HG02678 (cell line): ENCODE data around the gene ITGAD.
"Not testable (repeated sequence)": the region's sequence is repeated elsewhere in the genome, so short reads cannot be mapped to it uniquely, and the experiment has no call there.

Experiments used
- ATAC-seq: cut with Tn5 transposase; IDR thresholded peaks from one replicate; pipeline ENCODE4 v1.9.1; 2021; ENCODE audit warnings: mild to moderate bottlenecking, moderate library complexity; ENCODE audit not compliant: unreplicated experiment

Gene ITGAD

GRCh38 chr16:31429314-31429713 lies 36.2 kb downstream of the ITGAD start:
- no peak for ATAC-seq

GRCh38 chr16:31429796-31430195 lies 36.7 kb downstream of the ITGAD start:
- no peak for ATAC-seq

DNA sequence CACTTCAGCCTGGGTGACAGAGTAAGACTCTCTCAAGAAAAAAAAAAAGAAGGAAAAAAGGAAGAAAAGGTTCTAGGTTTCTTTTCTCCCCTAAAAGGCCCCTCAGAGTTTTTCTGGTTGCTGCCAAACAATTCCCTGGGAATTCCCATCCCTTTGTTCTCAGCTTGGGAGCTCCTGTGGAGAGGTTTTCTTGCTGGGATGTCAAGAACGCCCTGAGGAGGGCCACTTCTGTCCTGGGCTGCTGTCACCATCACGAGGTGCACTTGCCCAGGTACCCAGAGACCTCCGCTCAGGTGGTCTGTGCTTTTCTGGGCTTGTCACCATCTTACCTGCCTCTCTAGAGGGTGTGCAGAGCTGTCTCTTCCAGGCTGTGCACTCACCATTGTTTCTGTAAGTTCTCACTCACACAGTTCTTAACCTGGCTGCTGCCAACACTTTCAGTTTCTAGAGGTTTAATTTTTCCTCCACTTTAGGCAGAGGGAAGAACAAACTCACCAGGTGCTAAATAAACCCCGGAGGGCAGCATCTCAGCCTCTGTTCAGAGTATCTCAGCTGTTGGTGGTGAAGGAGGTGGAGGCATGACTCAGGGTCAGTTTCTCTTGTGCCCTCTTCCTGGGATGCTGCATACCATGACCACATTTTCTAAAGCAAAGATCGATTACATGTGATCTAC lies 37.4 kb downstream of the ITGAD start:
- no peak for ATAC-seq

DNA sequence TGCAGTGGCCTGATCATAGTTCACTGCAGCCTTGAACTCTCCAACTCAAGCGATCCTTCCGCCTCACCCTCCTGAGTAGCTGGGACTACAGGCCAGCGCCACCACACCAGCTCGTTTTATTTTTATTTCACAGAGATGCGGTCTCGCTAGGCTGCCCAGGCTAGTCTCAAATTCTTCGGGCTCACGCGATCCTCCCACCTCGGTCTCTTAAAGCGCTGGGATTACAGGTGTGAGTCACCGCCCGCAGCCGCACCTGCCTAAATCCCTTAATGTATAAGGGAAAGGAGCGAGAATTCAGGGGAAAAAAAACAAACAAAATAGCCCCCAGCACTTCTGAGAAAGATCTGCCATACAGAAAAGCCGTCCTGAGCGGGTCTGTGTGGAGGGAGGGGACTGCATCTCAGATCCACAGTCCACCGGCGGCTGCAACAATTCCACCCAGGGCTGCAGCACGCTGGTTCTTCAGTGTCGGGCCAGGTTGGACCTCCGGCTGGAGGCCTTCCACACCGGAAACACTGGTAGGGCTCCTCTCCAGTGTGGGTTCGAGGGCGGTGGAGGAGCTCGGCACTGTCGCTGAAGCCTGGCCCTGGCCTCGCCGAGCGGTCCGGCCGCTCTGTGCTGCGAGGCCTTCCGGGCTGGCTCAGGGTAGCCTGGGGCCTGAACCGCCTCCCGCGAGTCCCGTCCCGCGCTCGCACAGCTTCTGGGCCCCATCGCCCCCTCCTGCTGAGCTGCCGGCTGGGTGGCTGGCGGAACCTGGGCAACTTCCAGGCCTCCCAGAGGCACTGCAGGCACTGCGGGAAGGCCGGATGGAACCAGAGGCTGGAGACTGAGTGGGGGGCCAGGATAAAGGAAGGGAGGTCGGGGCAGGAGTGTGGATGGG lies 42.4 kb downstream of the ITGAD start:
- ATAC-seq: no peak

- no peak for ATAC-seq
Observed at GRCh38 chr16:31436221-31437045, 43.3 kb downstream of the ITGAD start.

GRCh38 chr16:31438414-31438813 lies 45.3 kb downstream of the ITGAD start:
- no peak for ATAC-seq

DNA sequence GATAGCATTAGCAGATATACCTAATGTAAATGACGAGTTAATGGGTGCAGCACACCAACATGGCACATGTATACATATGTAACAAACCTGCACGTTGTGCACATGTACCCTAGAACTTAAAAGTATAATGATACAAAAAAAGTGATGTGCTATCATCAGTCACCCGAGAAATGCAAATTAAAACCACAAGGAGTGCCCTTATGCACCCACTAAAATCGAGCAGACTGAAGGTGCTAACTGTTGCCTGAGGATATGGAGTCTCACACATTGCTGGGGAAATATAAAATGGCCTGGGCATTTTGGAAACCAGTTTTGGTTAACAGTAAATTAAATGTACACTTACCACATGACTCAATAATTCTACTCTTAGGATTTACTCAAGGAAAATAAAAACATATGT lies 45.9 kb downstream of the ITGAD start:
- ATAC-seq: not testable (repeated sequence)

GRCh38 chr16:31439519-31439918 lies 46.4 kb downstream of the ITGAD start:
- no peak for ATAC-seq

- ATAC-seq: no peak
Observed at GRCh38 chr16:31440516-31441184, 47.5 kb downstream of the ITGAD start.

DNA sequence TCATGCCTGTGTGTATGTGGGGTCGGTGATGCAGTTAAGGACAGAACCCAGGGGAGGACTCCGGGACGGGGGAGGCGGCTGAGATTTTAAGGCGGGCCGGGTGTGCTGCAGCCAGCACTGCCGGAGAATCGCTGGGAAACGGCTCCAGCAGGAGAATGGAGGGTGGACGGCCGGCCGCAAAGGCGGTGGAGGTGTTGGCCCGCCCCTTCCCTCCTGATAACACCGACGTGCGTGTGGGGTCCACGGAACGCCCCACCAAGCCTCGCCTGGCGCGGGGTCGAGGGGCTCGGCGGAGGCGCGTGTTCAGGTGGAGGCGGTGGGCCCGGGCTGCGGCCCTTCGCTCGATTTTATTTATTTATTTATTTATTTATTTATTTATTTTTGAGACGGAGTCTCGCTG lies 48.8 kb downstream of the ITGAD start:
- no peak for ATAC-seq

DNA sequence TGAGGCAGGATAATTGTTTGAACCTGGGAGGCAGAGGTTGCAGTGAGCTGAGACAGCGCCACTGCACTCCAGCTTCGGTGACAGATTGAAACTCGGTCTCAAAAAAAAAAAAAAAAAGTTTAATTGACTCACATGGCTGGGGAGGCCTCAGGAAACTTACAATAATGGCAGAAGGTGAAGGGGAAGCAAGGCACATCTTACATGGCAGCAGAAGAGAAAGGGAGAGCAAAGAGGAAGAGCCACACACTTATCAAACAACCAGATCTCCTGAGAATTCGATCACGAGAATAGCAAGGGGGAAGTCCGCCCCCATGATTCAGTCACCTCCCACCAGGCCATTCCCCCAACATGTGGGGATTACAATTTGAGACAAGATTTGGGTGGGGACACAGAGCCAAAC lies 52.8 kb downstream of the ITGAD start:
- not testable (repeated sequence) for ATAC-seq

- no peak for ATAC-seq
Observed at GRCh38 chr16:31451201-31451600, 58.1 kb downstream of the ITGAD start.

DNA sequence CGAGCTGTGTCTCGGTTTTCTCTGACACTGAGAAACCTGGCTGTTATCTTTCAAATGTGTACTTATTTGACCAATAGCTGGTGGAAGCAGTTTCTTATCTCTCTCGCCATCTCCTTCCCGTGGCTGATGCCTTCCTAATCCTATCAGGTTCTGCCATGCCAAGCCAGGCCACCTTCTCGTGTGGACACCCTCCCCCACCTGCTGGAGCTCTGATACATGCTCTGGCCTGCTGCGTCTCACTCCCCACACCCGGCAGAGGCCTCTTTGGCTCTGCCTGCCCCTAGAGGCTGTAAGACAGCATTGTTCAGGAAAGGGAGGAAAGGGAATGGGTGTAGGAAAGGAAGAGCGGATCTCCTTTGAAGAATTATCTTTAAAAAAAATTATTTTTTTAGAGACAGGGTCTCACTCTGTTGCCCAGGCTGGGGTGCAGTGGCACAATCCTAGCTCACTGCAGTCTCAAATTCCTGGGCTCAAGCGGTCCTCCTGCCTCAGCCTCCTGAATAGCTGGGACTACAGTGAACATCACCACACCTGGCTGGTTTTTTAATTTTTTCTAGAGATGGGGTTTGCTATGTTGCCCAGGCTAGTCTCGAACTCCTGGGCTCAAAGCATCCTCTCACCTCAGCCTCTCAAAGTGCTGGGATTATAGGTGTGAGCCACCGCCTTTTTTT lies 58.7 kb downstream of the ITGAD start:
- ATAC-seq: peak; percentile 49

DNA sequence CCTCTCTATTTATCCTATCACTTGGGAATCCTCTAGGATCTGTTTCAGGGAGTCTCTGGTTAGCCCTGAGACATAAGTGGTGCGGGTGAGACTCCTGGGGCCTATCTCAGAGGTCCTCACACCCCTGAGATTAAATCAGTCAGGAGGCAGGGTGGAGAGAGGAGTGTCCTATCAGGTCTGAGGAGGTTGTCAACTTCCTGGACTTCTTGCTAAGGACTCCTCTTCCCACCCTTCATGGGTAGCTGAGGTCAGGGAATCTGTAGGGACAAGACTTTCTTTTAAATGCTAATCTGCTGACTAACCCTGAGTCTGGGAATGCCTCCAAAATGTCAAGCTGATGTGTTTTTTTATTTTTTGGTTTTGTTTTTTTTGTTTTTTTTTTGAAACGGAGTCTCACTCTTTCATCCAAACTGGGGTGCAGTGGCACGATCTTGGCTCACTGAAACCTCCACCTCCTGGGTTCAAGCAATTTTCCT lies 59.5 kb downstream of the ITGAD start:
- no peak for ATAC-seq

- ATAC-seq: no peak
Observed at GRCh38 chr16:31453255-31454204, 60.4 kb downstream of the ITGAD start.

GRCh38 chr16:31455601-31456314 lies 62.6 kb downstream of the ITGAD start:
- no peak for ATAC-seq

DNA sequence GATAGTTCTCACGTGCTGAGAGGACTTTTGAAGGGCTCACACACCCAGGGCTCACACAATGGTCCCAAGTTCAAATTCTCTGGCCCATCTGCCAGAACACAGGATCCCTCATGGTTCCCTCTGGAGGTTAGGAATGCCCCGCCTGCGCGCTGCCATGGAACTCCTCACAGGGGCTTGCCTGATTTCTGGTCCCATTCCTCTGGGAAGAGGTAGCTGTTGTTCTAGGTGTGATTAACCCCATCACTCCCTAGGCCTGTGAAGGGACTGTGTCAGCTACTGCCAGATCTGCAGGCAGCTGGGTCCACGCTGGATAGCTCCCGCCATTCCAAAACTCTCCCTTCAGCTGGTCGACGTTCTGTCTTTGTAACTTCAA lies 63.8 kb downstream of the ITGAD start:
- no peak for ATAC-seq

- peak; percentile 4 for ATAC-seq
Observed at GRCh38 chr16:31458073-31458843, 65.1 kb downstream of the ITGAD start.
